Naive B cell (primary cell): ENCODE data around the gene SNX25. TPM values are rescaled to one million over a fixed set of nuclear protein-coding genes. Genes with fewer than 3 reads are reported as not detected.

ENCODE experiments used
- ATAC-seq, 2 donors: fragments of 150-1000 bp; cut with Tn5 transposase; 2 replicates each; pipeline ENCODE4 v1.10.0; 2021; ENCODE audit warnings: low read depth in 2 of 2, mild to moderate bottlenecking in 2 of 2, moderate library complexity in 2 of 2
- DNase-seq: peaks from one replicate; pipeline ENCODE4 v3.0.0; 2022
- H3K27ac Mint-ChIP-seq, 6 donors: one replicate each; pipeline ENCODE4 v1.8.0; 2020 to 2022; ENCODE audit warnings: mild to moderate bottlenecking in 6 of 6, mixed read lengths in 6 of 6, moderate library complexity in 5 of 6, inconsistent platforms in 2 of 6
- H3K27me3 Mint-ChIP-seq, 3 donors: one replicate each; pipeline ENCODE4 v1.8.0; 2021 to 2022; ENCODE audit warnings: mixed read lengths in 3 of 3, mild to moderate bottlenecking in 1 of 3
- H3K36me3 Mint-ChIP-seq, 2 donors: one replicate each; pipeline ENCODE4 v1.8.0; 2020 to 2022; ENCODE audit warnings: mixed read lengths in 2 of 2, inconsistent platforms in 1 of 2, mild to moderate bottlenecking in 1 of 2
- H3K4me1 Mint-ChIP-seq, 3 donors: one replicate each; pipeline ENCODE4 v1.8.0; 2020 to 2022; ENCODE audit warnings: mixed read lengths in 3 of 3, inconsistent platforms in 1 of 3, mild to moderate bottlenecking in 1 of 3, moderate library complexity in 1 of 3
- H3K4me3 Mint-ChIP-seq, 8 donors: one replicate each; pipeline ENCODE4 v1.8.0; 2020 to 2022; ENCODE audit warnings: mild to moderate bottlenecking in 8 of 8, mixed read lengths in 8 of 8, moderate library complexity in 8 of 8, inconsistent platforms in 2 of 8
- H3K9me3 Mint-ChIP-seq, 7 donors: one replicate each; pipeline ENCODE4 v1.8.0; 2020 to 2022; ENCODE audit warnings: mixed read lengths in 7 of 7, mild to moderate bottlenecking in 5 of 7, inconsistent platforms in 2 of 7, moderate library complexity in 1 of 7
- polyA plus RNA-seq, 6 donors: library from polyadenylated mRNA; unstranded; fragments of 300-500 nt; fragmentation: Illumina TruSeq; gene quantifications; one replicate each; pipeline ENCODE4 v1.2.3, GENCODE V29; 2021; ENCODE audit warnings: low read depth in 6 of 6

Gene SNX25
- polyA plus RNA-seq, 6 donors from 2014 or later = 10.8 to 28.1 (median 16.8) TPM

DNA sequence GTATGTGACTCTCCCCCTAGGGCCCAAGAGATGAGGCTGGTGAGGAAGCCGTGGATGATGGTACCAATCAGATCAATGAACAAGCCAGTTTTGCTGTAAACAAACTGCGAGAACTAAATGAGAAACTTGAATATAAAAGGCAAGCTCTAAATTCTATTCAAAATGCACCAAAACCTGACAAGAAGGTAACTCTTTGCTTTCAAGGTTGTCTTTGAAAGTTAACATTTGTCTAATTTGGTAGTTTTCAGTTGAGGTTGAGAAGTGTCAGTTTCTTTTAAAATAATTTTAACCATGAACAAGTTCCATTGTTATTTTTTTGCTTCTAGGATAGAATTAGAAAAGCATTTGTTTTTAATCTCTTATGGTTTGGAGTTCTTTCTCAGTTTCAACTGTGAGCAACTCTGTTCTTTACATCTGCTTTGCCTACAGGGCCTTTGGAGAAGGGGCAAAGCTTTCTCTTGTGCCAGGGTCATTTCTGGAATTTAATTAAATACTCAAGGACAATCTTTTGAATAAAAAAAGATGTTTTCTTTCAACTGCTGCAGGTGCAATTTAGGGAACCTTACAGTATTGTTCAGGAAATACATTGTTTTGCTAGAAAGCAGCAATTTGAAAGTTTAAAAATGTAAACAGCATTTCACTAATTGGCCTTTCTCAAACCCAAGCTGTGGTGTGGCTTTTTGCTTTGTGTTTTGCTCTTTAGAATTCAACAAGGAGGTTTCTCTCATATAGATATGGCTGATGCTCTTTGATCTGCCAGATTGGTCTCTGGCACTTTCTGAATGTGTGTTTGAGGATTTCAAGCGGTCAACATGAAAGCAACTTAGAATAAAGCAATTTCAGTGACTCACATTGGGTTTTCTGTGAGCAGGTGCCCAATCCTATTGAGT is 123.4 kb downstream of the SNX25 start:
- H3K36me3 Mint-ChIP-seq = peaks cover 41 to 45% of the 10 kb centered on the region in 2 donors
- H3K4me3 Mint-ChIP-seq = no peak overlapping the region
- peaks cover 0 to 1% (median 0%) of the 10 kb centered on the region in 7 donors for H3K9me3 Mint-ChIP-seq
- no peak for ATAC-seq
- H3K4me1 Mint-ChIP-seq = peaks cover 15 to 22% (median 20%) of the 10 kb centered on the region in 3 donors
- peak overlapping the region in 2 of 6 donors; percentile 21 to 30 for H3K27ac Mint-ChIP-seq
- DNase-seq = no peak
- no peaks in the 10 kb centered on the region for H3K27me3 Mint-ChIP-seq

DNA sequence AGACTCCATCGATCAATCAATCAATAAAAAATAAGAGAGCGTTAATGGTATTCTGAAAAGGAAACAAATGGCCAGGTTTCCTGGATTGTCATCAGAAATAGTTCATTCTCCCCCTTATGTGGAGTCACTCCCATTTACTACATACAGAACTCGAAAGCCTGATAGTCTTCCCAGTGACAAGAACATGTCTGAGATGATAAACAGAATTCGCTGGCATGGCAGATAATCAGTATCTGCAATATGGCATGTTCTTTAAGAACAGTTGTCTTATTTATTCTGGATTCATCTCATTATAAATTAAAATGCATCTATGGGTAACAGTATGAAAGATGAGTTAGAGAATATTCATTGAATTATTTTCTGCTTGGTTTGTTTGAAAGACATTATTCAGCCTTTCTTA is 124.9 kb downstream of the SNX25 start:
- peak overlapping the region in 1 of 6 donors; percentile 76 for H3K27ac Mint-ChIP-seq
- H3K4me1 Mint-ChIP-seq = peaks cover 13 to 19% (median 17%) of the 10 kb centered on the region in 3 donors
- H3K36me3 Mint-ChIP-seq = peaks cover 39 to 44% of the 10 kb centered on the region in 2 donors
- H3K27me3 Mint-ChIP-seq = no peaks in the 10 kb centered on the region
- peaks cover 0 to 2% (median 0%) of the 10 kb centered on the region in 7 donors for H3K9me3 Mint-ChIP-seq
- no peak overlapping the region for H3K4me3 Mint-ChIP-seq
- DNase-seq = no peak
- ATAC-seq = no peak

DNA sequence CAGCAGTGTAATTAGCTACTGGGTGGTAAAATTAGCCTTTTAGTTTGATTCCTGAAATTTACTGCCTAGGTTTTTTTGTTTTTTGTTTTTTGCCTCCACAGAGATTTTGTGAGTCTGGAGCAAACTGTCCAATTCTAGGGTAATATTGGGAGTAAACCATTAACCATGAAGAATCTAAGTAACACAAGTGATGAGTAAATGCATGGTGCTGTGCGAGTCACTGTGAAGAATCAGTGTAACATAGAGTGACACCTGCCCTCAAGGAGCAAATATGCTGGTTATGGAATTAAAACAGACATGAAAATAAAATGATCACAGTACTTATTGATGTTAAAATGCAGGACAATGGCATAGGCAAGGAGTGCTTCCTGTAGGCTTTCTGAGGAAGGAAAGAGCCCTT is 126.2 kb downstream of the SNX25 start:
- ATAC-seq (no peak), DNase-seq (no peak)
- Mint-ChIP-seq H3K27ac (peak overlapping the region in 1 of 6 donors; percentile 33), H3K4me3 (no peak overlapping the region), H3K36me3 (peaks cover 39 to 40% of the 10 kb centered on the region in 2 donors), H3K9me3 (peaks cover 0 to 2% (median 0%) of the 10 kb centered on the region in 7 donors), H3K4me1 (peaks cover 22 to 28% (median 25%) of the 10 kb centered on the region in 3 donors), H3K27me3 (no peaks in the 10 kb centered on the region)

DNA sequence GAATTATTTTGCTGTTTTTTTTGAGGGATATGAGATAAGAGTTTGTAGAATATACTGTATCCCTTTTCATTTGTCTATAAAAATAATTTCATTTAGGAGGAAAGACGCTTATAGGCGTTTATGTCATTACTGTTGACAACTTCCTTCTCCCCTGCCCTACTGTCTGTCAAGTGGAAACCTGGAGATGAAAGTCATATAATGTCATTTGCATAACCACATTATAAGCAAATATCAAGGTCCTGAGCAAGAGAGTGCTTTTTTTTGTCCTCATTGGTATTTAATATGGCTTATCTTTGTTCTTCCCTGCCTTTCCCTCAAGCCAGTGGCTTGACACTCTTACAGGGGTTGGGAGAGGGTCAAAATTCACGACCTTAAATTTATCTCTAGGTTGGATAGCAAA is 130.5 kb downstream of the SNX25 start:
- H3K9me3 Mint-ChIP-seq = peaks cover 0 to 2% (median 0%) of the 10 kb centered on the region in 7 donors
- ATAC-seq = peak; percentile 68 to 78
- peak overlapping the region in 1 of 8 donors; percentile 20 for H3K4me3 Mint-ChIP-seq
- no peaks in the 10 kb centered on the region for H3K27me3 Mint-ChIP-seq
- peak overlapping the region in 2 of 6 donors; percentile 37 to 83 for H3K27ac Mint-ChIP-seq
- no peak for DNase-seq
- peaks cover 42 to 54% of the 10 kb centered on the region in 2 donors for H3K36me3 Mint-ChIP-seq
- peaks cover 33 to 43% (median 42%) of the 10 kb centered on the region in 3 donors for H3K4me1 Mint-ChIP-seq

- Mint-ChIP-seq H3K9me3 (peaks cover 0 to 2% (median 0%) of the 10 kb centered on the region in 7 donors), H3K4me3 (no peak overlapping the region), H3K27ac (no peak overlapping the region)
Observed at GRCh38 chr4:185341377-185341776, 132.0 kb downstream of the SNX25 start.

DNA sequence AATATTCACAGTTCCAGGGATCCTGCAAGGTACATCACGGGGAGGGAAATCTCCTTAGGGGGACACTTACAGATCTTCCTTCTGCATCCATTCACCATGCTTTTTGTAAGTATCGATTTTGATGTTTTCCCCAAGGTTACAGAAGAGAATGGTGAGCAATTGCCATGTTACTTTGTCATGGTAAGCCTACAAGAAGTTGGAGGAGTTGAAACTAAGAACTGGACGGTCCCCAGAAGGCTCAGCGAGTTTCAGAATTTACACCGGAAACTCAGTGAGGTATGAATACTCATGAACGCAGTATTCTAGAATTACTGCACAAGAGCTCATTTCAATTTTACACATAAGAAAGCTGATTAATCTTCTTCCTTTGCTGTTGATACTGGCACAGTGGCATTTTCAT is 132.4 kb downstream of the SNX25 start:
- Mint-ChIP-seq H3K27ac (peak overlapping the region in 4 of 6 donors; percentile 18 to 49 (median 34)), H3K36me3 (peaks cover 40 to 44% of the 10 kb centered on the region in 2 donors), H3K4me1 (peaks cover 33 to 47% (median 43%) of the 10 kb centered on the region in 3 donors), H3K9me3 (peaks cover 0 to 2% (median 0%) of the 10 kb centered on the region in 7 donors), H3K4me3 (no peak overlapping the region), H3K27me3 (no peaks in the 10 kb centered on the region)
- DNase-seq = no peak
- no peak for ATAC-seq

More at GRCh38 chr4:185341377-185341776, 132.0 kb downstream of the SNX25 start:
- Mint-ChIP-seq H3K27me3 (no peaks in the 10 kb centered on the region), H3K36me3 (peaks cover 41 to 45% of the 10 kb centered on the region in 2 donors), H3K4me1 (peaks cover 37 to 51% (median 47%) of the 10 kb centered on the region in 3 donors)
- ATAC-seq (no peak), DNase-seq (no peak)

DNA sequence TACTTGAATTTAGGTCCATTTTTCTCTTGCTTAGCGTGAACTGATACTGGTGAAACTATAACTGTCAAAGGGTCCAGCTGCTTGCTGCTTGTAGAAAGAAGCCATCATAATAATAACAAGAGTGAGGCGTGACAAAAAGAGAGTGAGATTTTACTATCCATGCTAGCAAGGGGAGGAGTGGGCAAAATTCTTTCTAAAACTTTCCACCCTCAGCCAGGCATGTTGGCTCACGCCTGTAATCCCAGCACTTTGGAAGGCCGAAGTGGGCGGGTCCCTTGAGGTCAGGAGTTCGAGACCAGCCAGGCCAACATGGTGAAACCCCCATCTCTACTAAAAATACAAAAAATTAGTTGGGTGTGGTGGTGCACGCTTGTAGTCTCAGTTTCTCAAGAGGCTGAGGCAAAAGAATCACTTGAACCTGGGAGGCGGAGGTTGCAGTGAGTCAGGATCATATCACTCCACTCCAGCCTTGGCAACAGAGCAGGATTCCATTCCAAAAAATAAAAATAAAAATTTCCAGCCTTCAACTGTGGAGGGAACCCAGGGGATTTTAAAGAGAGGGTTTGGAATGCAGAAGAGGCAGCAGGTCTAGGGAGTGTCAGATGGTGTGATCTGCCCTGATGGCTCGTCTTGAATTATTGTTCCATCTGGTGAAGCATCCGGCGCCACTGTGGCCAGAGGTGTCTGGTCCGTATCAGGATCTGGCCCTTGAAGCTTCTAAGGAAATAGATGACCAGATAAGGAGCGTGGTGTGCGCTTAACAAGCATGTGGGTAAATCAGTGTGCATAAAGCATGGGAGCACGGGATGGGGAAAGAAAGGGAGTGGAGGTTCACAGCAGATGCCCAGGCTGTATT is 134.6 kb downstream of the SNX25 start:
- Mint-ChIP-seq H3K36me3 (peaks cover 34 to 45% of the 10 kb centered on the region in 2 donors), H3K4me3 (peak overlapping the region in 3 of 8 donors; percentile 2 to 63 (median 50)), H3K9me3 (no peaks in the 10 kb centered on the region), H3K27me3 (no peaks in the 10 kb centered on the region), H3K27ac (peak overlapping the region; percentile 40 to 97 (median 89)), H3K4me1 (peaks cover 29 to 40% (median 33%) of the 10 kb centered on the region in 3 donors)
- no peak for DNase-seq
- no peak for ATAC-seq

- ATAC-seq (peak; percentile 48 to 58), DNase-seq (no peak)
- peaks cover 34 to 45% of the 10 kb centered on the region in 2 donors for H3K36me3 Mint-ChIP-seq
- peak overlapping the region; percentile 40 to 97 (median 94) for H3K27ac Mint-ChIP-seq
- no peaks in the 10 kb centered on the region for H3K27me3 Mint-ChIP-seq
- H3K4me1 Mint-ChIP-seq = peaks cover 23 to 38% (median 25%) of the 10 kb centered on the region in 3 donors
- peak overlapping the region in 5 of 8 donors; percentile 2 to 73 (median 42) for H3K4me3 Mint-ChIP-seq
- no peaks in the 10 kb centered on the region for H3K9me3 Mint-ChIP-seq
Observed at GRCh38 chr4:185344743-185345538, 135.5 kb downstream of the SNX25 start.

DNA sequence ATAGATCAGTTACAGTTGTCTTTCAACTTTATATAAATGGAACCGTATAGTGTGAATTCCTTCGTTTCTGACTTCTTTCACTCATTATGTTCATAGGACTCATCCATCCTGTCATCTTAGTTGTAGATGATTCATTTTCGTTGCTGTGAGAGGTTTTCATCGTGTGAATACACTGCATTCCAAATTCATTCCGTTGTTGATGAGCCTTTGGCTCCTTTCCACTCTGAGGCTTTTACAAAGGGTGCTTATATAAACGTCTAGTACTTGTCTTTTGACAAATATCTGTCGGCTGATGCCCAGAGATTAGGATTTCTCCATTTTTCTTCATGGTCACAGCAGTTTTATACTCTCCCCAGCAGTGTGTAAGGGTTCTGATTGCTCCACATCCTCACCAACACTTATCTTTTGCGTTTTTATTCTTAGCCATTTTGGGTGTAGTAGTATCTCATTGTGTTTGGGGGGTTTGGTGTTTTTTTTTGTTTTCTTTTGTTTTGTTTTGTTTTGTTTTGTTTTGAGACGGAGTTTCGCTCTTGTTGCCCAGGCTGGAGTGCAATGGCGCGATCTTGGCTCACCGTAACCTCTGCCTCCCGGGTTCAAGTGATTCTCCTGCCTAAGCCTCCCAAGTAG is 137.7 kb downstream of the SNX25 start:
- Mint-ChIP-seq H3K27me3 (no peaks in the 10 kb centered on the region), H3K4me1 (peaks cover 16 to 50% (median 28%) of the 10 kb centered on the region in 3 donors), H3K4me3 (peak overlapping the region in 1 of 8 donors; percentile 42), H3K36me3 (peaks cover 40 to 43% of the 10 kb centered on the region in 2 donors), H3K27ac (peak overlapping the region in 2 of 6 donors; percentile 33 to 80), H3K9me3 (no peaks in the 10 kb centered on the region)
- no peak for ATAC-seq
- DNase-seq = no peak

DNA sequence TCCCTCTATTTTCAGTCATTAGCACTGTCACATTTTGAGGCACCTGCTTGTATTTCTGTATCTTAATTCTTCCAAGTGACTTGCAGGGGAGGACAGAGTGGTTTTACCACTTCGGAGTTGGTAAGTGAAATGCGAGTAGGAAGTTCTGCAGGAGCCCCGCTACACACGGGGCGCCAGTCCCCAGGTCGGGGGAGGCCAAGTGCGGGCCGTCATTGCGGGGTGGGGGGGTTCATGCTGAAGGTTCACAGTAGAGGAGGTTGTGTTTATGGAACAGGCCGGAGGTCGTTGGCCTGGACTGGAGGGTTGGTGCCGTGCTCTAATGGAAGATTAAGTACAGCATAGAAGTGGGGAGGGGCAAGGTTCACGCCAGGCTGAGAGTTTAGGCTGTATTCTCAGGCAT is 142.3 kb downstream of the SNX25 start:
- Mint-ChIP-seq H3K27ac (peak overlapping the region in 2 of 6 donors; percentile 20 to 86), H3K27me3 (no peaks in the 10 kb centered on the region), H3K9me3 (no peaks in the 10 kb centered on the region)

GRCh38 chr4:185352202-185352601 is 142.8 kb downstream of the SNX25 start:
- peak overlapping the region in 3 of 6 donors; percentile 76 to 86 (median 82) for H3K27ac Mint-ChIP-seq
- H3K36me3 Mint-ChIP-seq = peaks cover 48 to 49% of the 10 kb centered on the region in 2 donors
- ATAC-seq (no peak), DNase-seq (no peak)
- H3K9me3 Mint-ChIP-seq = no peaks in the 10 kb centered on the region
- H3K4me1 Mint-ChIP-seq = peaks cover 8 to 35% (median 11%) of the 10 kb centered on the region in 3 donors
- no peaks in the 10 kb centered on the region for H3K27me3 Mint-ChIP-seq
- peak overlapping the region in 2 of 8 donors; percentile 21 to 43 for H3K4me3 Mint-ChIP-seq

More for the DNA sequence above, 142.3 kb downstream of the SNX25 start:
- H3K4me1 Mint-ChIP-seq = peaks cover 8 to 35% (median 11%) of the 10 kb centered on the region in 3 donors
- peaks cover 48% of the 10 kb centered on the region in 2 donors for H3K36me3 Mint-ChIP-seq
- DNase-seq = no peak
- H3K4me3 Mint-ChIP-seq = peak overlapping the region in 2 of 8 donors; percentile 20 to 43
- ATAC-seq = no peak

- Mint-ChIP-seq H3K27ac (peak overlapping the region in 3 of 6 donors; percentile 33 to 82 (median 76)), H3K9me3 (no peaks in the 10 kb centered on the region), H3K4me3 (peak overlapping the region in 1 of 8 donors; percentile 22), H3K36me3 (peaks cover 43 to 51% of the 10 kb centered on the region in 2 donors), H3K27me3 (no peaks in the 10 kb centered on the region), H3K4me1 (peaks cover 8 to 38% (median 8%) of the 10 kb centered on the region in 3 donors)
- no peak for DNase-seq
- no peak for ATAC-seq
Observed at GRCh38 chr4:185352741-185353140, 143.3 kb downstream of the SNX25 start.
